Testis (tissue), 3 donors: ENCODE measurements around the gene NELFA. TPM values are rescaled to one million over a fixed set of nuclear protein-coding genes. Genes with fewer than 3 reads are reported as not detected.
"Not testable (repeated sequence)": the region's sequence is repeated elsewhere in the genome, so short reads cannot be mapped to it uniquely, and the experiment has no call there.

Experiments used
- DNase-seq: peaks from one replicate; pipeline ENCODE4 v3.0.0-alpha.2; 2019
- H3K27ac ChIP-seq, 2 donors: fragments of 200-600 bp; sonication (generic); one replicate each; pipeline ENCODE4 v1.5.1; 2019
- H3K27me3 ChIP-seq: fragments of 200-600 bp; sonication (generic); one replicate; pipeline ENCODE4 v1.5.1; 2019
- H3K36me3 ChIP-seq: fragments of 200-600 bp; sonication (generic); one replicate; pipeline ENCODE4 v1.5.1; 2017; ENCODE audit warnings: low read depth; ENCODE audit errors: missing control alignments
- H3K4me1 ChIP-seq: fragments of 200-600 bp; sonication (generic); one replicate; pipeline ENCODE4 v1.5.1; 2019
- H3K4me3 ChIP-seq, 2 donors: fragments of 200-600 bp; sonication (generic); one replicate each; pipeline ENCODE4 v1.5.1; 2017 to 2019
- H3K9me3 ChIP-seq: fragments of 200-600 bp; sonication (generic); one replicate; pipeline ENCODE4 v1.5.1; 2017
- POLR2A ChIP-seq: fragments of 450-650 bp; IDR thresholded peaks from one replicate; pipeline ENCODE4 v1.6.1; 2017; ENCODE audit warnings: antibody characterized with exemption, mild to moderate bottlenecking, moderate library complexity
- WGBS, 2 donors: methylation state at CpG; one replicate each; pipeline ENCODE4 v1.1.5; 2018; 5-methylcytosine and 5-hydroxymethylcytosine counted together
- intact Hi-C: fragments of 100-400 bp; cut with DNase I; formaldehyde crosslinking; loops from one replicate; pipeline ENCODE4 v1.15.1; 2023; ENCODE audit warnings: low total_unique reads
- polyA plus RNA-seq: library from polyadenylated mRNA; stranded (reverse); fragments of 350-450 nt; fragmentation: Illumina TruSeq; extraction: RNeasy Lipid Tissue Mini Kit (QIAGEN cat#74804); gene quantifications from one replicate; pipeline ENCODE4 v1.2.3, GENCODE V29; 2014; ENCODE audit warnings: low read depth, low replicate concordance; ENCODE audit not compliant: insufficient read depth
- total RNA-seq, 2 donors: library from RNA; depleted of rRNA; stranded (reverse); fragments of >200 nt; gene quantifications; one replicate each; pipeline ENCODE4 v1.2.3, GENCODE V29; 2016
- TF ChIP-seq, protein P1 (sequence below), 3 experiments: fragments of 450-650 bp in 2 of 3; fragments of 200-600 bp in 1 of 3; sonication (generic) in 1 of 3; IDR thresholded peaks; one replicate each; pipeline ENCODE4 v1.5.1; 2016 to 2019; ENCODE audit warnings: antibody characterized with exemption in 3 of 3, mild to moderate bottlenecking in 2 of 3, moderate library complexity in 1 of 3

Gene NELFA
- total and polyA plus RNA-seq, 3 donors from 2014 or later, result 61.0 to 77.9 (median 72.5) TPM

DNA sequence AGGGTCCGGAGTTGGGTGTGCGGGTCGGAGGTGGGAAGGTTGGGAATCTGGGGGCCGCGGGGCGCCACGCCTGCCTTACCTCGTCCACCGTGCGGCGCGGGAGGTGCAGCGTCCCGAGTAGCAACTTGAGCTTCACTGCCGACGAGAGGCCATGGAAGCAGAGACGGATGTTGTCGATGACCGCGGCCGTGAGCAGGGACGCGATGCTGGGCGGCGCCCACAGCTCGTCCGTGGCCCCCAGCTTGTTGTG is 178 bp downstream of the NELFA start:
- Histone ChIP-seq H3K36me3 (no peaks in the 10 kb centered on the region), H3K4me1 (peaks cover 16% of the 10 kb centered on the region), H3K4me3 (peak overlapping the region; percentile 83 to 97), H3K9me3 (no peaks in the 10 kb centered on the region), H3K27ac (peak overlapping the region; percentile 98 to 99), H3K27me3 (no peaks in the 10 kb centered on the region)
- WGBS, 2 donors, result 1% methylated on average over 20 to 25 of the region's 27 CpGs
- no peak for DNase-seq
- intact Hi-C loops, result no loop called here
- TF ChIP-seq, protein P1, sequence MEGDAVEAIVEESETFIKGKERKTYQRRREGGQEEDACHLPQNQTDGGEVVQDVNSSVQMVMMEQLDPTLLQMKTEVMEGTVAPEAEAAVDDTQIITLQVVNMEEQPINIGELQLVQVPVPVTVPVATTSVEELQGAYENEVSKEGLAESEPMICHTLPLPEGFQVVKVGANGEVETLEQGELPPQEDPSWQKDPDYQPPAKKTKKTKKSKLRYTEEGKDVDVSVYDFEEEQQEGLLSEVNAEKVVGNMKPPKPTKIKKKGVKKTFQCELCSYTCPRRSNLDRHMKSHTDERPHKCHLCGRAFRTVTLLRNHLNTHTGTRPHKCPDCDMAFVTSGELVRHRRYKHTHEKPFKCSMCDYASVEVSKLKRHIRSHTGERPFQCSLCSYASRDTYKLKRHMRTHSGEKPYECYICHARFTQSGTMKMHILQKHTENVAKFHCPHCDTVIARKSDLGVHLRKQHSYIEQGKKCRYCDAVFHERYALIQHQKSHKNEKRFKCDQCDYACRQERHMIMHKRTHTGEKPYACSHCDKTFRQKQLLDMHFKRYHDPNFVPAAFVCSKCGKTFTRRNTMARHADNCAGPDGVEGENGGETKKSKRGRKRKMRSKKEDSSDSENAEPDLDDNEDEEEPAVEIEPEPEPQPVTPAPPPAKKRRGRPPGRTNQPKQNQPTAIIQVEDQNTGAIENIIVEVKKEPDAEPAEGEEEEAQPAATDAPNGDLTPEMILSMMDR (IDR thresholded peaks at IDR 0.05), result no peak
- no peak for TF ChIP-seq POLR2A

DNA sequence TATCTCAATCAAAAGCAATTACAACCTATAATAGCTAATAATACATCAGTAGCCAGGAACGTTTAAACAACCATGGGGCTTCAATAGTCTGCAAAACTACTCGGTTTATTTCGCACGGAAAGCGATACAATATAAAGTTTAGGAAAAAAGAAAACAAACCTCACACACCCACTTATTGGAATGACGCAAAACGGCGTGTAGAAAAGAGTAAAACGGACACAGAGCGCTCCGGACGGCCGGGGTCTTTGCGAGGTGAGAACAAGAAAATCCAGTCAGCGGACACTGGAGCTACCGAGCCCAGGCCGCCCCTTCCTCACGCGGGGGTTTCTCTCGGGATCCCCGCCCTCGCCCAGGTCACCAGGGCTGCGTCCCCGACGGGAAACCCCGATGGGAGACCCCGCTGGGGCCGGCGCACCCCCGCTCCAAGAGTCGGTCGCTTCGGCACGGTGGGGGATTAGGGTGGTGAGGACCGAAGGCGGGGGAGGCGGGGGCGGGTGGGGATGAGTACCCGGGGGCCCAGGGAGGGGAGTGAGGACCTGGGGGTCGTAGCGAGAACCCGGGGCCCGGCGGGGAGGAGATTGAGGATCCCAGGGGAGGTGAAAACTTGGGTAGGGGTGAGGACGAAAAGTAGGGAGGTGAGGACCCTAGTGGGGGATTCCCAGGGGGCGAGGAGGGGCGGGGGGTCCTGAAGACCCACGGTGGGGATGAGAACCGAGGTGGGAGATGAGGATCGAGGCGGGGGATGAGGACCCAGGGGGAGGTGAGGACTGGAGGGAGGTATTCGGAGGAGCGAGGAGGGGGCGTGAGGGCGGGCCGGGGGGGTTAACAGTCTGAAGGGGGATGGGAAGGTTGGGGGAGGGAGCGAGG is 737 bp downstream of the NELFA start:
- H3K4me3 ChIP-seq, result peak overlapping the region; percentile 83 to 97
- H3K4me1 ChIP-seq, result peaks cover 16% of the 10 kb centered on the region
- no peaks in the 10 kb centered on the region for H3K27me3 ChIP-seq
- H3K36me3 ChIP-seq, result no peaks in the 10 kb centered on the region
- TF ChIP-seq, protein P1 (IDR thresholded peaks at IDR 0.05), result no peak
- no peak for TF ChIP-seq POLR2A
- peak; percentile 43 for DNase-seq
- H3K27ac ChIP-seq, result peak overlapping the region; percentile 98 to 99
- intact Hi-C loops, result no loop called here
- WGBS, 2 donors, result 1 to 2% methylated on average over 37 to 57 of the region's 57 CpGs
- no peaks in the 10 kb centered on the region for H3K9me3 ChIP-seq

DNA sequence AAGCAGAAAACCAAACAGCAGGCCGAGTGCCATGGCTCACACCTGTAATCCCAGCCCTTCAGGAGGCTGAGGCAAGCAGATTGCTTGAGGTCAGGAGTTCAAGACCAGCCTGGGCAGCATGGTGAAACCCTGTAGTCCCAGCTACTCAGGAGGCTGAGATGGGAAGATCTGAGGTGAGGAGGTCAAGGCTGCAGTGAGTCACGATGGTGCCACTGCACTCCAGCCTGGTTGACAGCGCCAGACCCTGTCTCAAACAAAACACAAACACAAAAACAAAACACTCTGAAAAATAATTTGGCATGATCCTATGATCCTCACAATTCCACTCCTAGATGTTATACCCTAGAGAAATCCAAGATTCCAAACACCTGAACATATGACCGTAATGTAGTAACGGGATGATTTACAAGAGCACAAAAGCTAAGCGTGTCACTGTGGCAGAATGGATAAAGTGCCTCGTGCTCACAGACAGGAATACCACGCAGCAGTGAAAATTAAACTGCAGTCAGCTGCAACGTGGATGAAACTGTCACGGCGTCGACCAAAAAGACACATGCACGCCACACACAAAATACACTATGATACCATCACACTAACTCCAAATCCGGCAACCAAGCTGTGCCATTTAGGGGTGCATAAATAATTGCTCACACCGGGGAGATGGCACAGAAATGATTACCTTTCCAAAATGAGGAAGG is 1.7 kb downstream of the NELFA start:
- Histone ChIP-seq H3K4me1 (peaks cover 16% of the 10 kb centered on the region), H3K4me3 (no peak overlapping the region), H3K36me3 (no peaks in the 10 kb centered on the region), H3K9me3 (no peaks in the 10 kb centered on the region), H3K27ac (no peak overlapping the region), H3K27me3 (no peaks in the 10 kb centered on the region)
- WGBS, 2 donors, result 41 to 58% methylated on average over 15 of the region's 15 CpGs
- TF ChIP-seq, protein P1 (IDR thresholded peaks at IDR 0.05), result no peak
- TF ChIP-seq POLR2A, result no peak
- DNase-seq, result no peak
- intact Hi-C loops, result no loop called here

DNA sequence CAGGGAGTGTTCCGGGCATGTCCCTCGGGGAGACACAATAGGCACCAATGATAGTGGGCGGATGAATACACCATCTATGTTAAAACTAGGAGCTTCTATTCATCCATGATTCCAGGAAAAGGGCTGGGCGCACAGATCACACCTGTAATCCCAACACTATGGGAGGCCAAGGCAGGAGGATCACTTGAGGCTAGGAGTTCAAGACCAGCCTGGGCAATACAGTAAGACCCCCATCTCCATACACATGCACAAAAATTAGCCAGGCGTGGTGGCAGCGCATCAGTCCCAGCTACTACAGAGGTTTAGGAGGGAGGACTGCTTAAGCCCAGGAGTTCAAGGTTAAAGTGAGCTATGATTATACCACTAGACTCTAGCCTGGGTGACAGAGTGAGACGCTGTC is 2.4 kb downstream of the NELFA start:
- no peak overlapping the region for H3K4me3 ChIP-seq
- no peaks in the 10 kb centered on the region for H3K36me3 ChIP-seq
- H3K27me3 ChIP-seq, result no peaks in the 10 kb centered on the region
- H3K4me1 ChIP-seq, result peaks cover 16% of the 10 kb centered on the region
- no peaks in the 10 kb centered on the region for H3K9me3 ChIP-seq
- WGBS, 2 donors, result 67 to 80% methylated on average over 7 of the region's 7 CpGs
- TF ChIP-seq POLR2A, result no peak
- TF ChIP-seq, protein P1 (IDR thresholded peaks at IDR 0.05), result no peak
- DNase-seq, result no peak
- no peak overlapping the region for H3K27ac ChIP-seq
- intact Hi-C loops, result no loop called here

DNA sequence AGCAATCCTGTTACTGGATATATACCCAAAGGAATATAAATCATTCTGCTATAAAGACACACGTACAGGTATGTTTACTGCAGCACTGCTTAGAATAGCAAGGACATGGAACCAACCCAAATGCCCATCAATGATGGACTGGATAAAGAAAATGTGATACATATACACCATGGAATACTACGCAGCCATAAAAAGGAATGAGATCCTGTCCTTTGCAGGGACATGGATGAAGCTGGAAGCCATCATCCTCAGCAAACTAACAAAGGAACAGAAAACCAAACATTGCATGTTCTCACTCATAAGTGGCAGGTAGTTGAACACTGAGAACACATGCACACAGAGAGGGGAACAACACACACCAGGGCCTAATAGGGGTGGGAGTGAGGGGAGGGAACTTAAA is 5.4 kb downstream of the NELFA start:
- intact Hi-C loops, H3K36me3 ChIP-seq, H3K27me3 ChIP-seq, DNase-seq, H3K27ac ChIP-seq, H3K4me3 ChIP-seq, H3K9me3 ChIP-seq, H3K4me1 ChIP-seq: not testable (repeated sequence)
- 92 to 96% methylated on average over 2 of the region's 2 CpGs for WGBS, 2 donors

DNA sequence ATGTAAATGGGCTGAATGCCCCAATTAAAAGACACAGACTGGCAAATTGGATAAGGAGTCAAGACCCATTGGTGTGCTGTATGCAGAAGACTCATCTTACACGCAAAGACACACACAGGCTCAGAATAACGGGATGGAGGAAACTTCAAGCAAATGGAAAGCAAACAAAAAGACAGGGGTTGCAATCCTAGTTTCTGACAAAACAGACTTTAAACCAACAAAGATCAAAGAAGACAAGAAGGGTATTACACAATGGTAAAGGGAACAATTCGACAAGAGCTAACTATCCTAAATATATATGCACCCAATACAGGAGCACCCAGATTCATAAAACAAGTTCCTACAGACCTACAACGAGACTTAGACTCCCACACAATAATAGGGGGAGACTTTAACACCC is 9.5 kb downstream of the NELFA start:
- 95 to 96% methylated on average over 4 of the region's 4 CpGs for WGBS, 2 donors
- H3K36me3 ChIP-seq, DNase-seq, intact Hi-C loops, H3K27me3 ChIP-seq, H3K27ac ChIP-seq, H3K4me3 ChIP-seq, H3K4me1 ChIP-seq, H3K9me3 ChIP-seq: not testable (repeated sequence)
